SKM-1 treated with dmso at 0.1 percent for 144 hours (cell line): Measurements from ENCODE around the gene OR56A1.

Experiments used
- DNase-seq: peaks from one replicate; lab custom pipeline; 2025; ENCODE audit not compliant: unreplicated experiment; lab: John Stamatoyannopoulos, UW

OR56A1 gene

GRCh38 chr11:5992150-5992549 lies 38.4 kb downstream of the OR56A1 start:
- DNase-seq = no peak

- no peak for DNase-seq
Observed at GRCh38 chr11:5989203-5989602, 41.4 kb downstream of the OR56A1 start.

GRCh38 chr11:5986885-5987284 lies 43.7 kb downstream of the OR56A1 start, which contains the start of gene OR52L1:
Gene OR52L1 (minus strand): TSS chr11:5986985. CDS start chr11:5986930, 55 bp downstream.
- DNase-seq = no peak

GRCh38 chr11:5983443-5983842 lies 47.1 kb downstream of the OR56A1 start:
- DNase-seq = no peak

- no peak for DNase-seq
Observed at GRCh38 chr11:5973530-5973929, 57.0 kb downstream of the OR56A1 start.
